Erythroblast (primary cell): Measurements from ENCODE around the gene ARF3.

Experiments
- GATA1 ChIP-seq: IDR thresholded peaks from 2 replicates; pipeline ENCODE4 v1.6.1; 2011; ENCODE audit warnings: low read depth, mild to moderate bottlenecking, control low read depth, low read length, moderate library complexity
- POLR2A ChIP-seq: IDR thresholded peaks from 2 replicates; pipeline ENCODE4 v1.6.1; 2011; ENCODE audit warnings: mild to moderate bottlenecking, low read length

DNA sequence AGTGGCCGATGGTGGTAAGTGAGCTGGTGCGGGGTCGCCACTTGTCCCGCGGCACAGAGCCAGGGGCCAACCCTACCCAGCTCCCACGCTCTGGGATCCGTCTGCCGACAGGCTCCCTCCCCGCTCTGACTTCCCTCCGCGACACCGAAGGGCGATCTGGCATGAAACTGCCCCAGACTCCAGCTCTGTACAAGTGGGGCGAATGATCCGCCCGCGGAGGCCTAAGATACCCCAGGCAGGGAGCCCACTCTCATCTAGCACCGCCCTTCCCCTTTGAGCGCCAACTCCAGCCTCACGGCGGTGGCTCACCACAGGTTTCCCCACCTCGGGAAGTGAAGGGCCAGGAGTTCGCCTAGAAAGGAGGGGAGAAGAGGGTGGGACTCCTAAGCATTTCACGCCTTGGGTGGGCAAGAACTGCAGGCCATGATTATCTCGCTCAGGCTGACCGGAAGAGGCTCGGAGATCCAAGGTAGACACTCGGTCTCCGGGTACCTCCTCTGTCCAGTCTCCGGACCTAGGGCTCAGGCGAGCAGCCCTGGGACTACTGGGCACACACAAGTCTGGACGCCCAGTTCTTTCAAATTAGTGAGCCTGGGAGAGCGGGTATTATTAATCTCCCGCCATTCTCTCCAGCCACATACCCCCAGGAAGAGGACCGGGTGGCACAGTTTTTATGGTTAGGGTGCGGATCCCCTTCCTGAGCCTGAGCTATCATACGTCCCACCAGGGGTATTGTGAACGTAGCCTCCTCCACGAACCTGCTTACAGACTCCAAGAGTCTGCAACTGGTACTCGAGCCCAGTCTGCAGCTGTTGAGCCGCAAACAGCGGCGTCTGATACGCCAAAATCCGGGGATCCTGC is 21.7 kb upstream of the ARF3 start:
- TF ChIP-seq POLR2A: no peak
- TF ChIP-seq GATA1: no peak
